ENCODE results near the gene SF3B3.

DNA sequence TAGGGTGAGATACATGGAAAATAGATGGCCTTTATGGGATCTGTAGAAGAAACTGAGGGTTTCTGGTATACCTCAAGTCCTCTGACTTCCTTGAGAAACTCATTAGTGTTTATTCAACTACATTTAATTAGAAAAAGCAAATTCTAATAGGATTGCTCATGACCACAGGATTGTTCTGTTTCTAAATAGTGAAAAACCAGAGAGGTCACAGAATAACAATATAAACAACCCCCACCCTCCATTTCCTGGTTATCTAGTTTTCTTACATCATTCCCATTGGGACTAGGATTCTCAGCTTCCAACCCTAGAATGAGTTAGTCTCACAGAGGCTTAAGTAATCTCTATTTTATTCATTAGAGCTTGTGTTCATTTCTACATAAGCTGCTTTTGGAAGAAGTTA, 30.0 kb downstream of the SF3B3 start:
- TF ChIP-seq, protein P1, sequence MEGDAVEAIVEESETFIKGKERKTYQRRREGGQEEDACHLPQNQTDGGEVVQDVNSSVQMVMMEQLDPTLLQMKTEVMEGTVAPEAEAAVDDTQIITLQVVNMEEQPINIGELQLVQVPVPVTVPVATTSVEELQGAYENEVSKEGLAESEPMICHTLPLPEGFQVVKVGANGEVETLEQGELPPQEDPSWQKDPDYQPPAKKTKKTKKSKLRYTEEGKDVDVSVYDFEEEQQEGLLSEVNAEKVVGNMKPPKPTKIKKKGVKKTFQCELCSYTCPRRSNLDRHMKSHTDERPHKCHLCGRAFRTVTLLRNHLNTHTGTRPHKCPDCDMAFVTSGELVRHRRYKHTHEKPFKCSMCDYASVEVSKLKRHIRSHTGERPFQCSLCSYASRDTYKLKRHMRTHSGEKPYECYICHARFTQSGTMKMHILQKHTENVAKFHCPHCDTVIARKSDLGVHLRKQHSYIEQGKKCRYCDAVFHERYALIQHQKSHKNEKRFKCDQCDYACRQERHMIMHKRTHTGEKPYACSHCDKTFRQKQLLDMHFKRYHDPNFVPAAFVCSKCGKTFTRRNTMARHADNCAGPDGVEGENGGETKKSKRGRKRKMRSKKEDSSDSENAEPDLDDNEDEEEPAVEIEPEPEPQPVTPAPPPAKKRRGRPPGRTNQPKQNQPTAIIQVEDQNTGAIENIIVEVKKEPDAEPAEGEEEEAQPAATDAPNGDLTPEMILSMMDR (IDR thresholded peaks at IDR 0.05): no peak
- no peak for TF ChIP-seq POLR2A (IDR thresholded peaks at IDR 0.05)
- no peak for TF ChIP-seq POLR2AphosphoS5 (IDR thresholded peaks at IDR 0.05)
